ENCODE data around the gene ENPP7.

ENPP7 gene

DNA sequence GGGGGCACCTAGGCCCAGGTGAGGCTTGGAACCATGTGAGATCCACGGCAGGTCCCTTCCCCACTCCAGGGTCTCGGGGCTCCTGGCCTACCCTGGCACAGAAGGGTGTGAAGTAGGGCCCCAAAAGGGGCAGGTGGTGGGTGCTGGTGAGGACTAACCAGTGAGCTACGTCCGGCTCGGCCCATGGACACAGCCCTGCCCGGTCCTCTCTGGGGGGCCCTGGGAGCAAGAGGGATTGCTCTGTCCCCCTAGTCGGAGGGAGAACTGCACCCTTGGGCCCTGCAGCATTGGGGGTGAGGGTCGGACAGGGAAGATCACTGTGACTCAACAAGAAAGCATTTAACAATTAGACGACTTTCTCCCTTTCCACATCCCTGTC, 2.9 kb downstream of the ENPP7 start:
- DNase-seq = no peak

GRCh38 chr17:79735096-79735495, 4.4 kb downstream of the ENPP7 start:
- no peak for DNase-seq

GRCh38 chr17:79737046-79737921, 6.5 kb downstream of the ENPP7 start:
- no peak for DNase-seq

DNA sequence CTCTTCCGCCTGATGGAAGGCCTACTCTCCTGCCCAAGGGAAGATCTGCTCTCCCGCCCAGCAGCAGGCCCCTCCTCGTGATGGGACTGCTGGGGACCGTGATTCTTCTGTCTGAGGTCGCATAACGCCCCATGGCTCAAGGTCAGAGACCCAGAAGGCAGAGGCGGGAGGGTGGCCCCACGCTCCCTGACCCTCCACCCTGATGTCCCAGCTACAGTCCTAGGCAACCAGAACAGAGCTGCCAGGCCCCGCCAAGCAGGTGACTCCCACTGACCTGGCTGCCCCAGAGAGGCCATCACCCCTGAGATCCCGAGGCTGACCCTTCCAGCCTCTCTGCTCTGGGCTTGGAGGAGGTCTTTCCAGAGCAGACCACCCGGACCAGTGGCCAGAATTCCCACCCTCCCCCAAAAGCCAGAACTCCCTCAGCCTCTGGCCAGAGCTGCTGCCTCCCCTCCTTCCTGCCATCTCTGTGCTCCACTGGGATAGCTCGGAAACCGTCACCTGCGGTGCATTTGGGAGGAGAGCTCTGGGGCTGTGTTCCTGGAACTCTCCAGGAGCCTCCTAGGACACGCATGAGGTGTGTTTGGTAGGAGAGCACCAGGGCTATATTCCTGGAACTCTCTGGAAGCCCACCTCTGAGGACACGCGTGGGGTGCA, 7.3 kb downstream of the ENPP7 start:
- no peak for DNase-seq

DNA sequence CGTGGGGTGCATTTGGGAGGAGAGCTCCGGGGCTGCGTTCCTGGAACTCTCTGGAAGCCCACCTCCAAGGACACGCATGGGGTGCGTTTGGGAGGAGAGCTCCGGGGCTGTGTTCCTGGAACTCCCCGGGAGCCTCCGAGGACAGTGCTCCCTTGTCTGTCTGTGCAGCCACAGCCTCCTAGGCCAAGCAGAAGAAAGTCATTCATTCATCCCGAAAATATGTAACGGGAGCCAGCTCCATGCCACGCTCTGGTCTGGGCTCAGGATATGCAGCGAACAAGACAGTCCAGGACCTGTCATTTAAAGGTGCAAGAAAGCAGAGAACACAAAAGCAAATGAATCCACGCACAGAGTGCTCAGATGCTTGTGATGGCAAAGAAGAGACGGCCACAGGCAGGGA, 7.9 kb downstream of the ENPP7 start:
- no peak for DNase-seq

DNA sequence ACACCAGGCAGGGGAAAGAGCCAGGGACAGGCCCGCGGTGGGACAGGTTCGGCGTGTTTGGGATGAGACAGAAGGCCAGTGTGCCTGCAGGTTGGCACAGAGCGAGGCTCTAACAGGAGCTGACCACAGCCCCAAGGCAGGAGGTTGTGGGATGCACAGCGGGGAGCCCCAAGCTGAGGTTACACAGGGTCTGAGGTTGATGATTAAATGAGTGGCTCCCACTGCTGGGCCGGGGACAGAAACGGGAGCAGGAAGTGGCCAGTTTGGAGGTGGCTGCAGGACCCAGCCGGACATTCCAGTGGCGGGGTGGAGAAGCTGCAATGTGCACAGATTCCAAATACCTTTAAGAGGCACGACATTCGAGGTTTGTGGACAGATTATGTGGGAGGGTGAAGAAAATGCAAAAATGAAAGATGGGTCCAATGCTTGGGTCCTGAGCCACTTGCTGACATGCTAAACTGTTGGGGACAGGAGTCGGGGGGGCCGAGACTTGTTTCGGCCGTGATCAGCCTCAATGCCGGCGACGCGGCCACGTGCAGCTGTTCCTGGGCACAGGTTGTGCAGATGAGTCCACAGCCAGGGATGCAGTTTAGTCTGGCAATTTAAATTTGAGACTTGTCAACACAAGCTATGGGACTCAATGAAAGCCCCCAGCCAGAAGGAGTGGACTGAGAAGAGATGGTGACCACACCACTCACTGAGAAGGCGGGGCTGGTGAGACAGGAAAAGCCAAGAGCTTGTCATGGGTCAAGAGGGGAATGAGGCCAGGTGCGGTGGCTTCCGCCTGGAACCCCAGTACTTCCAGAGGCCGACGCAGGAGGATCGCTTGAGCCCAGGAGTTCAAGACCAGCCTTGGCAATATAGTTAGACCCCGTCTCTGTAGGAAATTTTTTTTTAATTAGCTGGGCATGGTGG, 8.7 kb downstream of the ENPP7 start:
- no peak for DNase-seq

DNA sequence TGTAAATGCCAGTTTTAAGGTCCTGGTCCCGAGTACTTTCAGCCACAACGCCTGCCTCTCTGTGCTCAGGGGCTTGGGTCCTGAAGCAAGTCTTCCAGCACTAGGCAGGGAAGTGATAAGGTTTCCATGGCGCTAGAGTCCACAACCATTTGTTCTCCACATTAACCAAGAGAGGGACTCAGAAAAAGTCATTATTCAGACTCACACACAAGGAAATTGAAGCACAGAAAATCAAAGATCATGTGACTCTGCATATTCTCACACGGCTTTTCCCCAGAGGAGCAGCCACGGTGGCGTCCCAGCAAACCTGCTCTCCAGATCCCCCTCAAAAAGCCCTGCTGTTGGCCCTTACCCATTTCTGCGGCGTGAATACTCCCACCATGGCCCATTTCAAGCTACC, 9.7 kb downstream of the ENPP7 start:
- no peak for DNase-seq

DNA sequence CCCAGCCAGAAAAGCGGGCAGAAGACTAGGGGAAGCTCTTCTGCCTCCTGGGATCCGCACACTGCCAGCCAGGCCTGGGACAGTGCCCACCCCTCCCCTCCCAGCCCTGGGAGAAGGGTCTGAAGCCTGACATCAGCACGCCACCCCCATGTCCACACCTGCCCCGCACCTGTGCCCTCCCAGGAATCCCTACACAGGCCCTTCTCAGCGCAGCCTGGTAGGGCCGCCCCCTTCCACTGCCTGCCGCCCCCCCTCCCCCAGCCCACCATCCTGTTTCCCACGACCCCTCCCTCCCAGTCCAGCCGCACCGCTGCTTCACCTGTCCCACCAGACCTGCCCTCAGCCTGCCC, 10.6 kb downstream of the ENPP7 start:
- no peak for DNase-seq

DNA sequence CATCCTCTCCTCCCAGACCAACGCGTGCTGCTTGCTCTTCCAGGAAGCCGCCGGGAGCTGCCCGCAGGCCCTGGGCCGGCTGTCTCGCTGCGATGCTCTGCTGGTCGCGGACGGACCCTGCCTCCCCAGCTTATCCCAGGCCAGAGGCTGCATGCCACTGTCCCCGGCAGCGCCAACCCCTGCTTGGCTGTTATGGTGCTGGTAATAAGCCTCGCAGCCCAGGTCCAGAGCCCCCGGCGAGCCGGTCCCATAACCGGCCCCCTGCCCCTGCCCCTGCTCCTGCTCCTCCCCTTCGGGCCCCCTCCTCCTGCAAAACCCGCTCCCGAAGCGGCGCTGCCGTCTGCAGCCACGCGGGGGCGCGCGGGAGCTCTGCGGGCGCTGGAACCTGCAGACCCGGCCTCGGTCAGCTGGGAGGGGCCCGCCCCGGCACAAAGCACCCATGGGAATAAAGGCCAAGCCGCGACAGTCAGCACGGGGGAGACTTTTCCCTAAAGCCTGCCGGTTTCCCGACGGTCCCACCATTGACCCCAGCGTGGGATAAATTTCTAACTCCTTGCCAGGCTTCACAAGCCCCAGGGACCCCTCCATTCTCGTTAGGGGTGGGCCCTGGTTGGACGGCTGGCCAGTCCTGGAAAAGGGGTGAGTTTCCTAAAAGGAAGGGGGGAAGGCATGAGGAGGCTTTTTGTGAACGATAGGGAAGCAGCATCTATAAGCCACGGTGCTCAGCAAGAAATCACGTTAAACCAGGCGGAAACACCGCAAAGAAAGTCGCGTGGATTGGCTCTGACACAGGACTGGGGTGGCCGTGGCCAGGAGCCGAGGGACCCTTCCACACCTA, 11.2 kb downstream of the ENPP7 start:
- DNase-seq = peak; percentile 82

DNA sequence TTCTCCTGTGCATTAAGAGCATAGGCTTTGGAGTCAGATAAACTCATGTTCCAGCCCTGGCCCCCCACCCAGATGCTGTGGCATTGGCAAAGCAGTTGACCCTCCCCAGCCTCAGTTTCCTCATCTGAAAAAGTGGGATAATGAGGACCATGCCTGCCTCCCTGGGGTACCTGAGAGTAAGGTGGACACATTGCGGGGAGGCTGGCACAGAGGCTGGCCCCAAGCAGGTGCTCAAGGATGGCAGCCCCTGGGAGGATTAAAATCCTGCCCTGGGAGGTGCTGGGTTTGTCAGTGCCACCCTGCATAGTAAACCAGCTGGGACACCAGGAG, 11.8 kb downstream of the ENPP7 start:
- no peak for DNase-seq

DNA sequence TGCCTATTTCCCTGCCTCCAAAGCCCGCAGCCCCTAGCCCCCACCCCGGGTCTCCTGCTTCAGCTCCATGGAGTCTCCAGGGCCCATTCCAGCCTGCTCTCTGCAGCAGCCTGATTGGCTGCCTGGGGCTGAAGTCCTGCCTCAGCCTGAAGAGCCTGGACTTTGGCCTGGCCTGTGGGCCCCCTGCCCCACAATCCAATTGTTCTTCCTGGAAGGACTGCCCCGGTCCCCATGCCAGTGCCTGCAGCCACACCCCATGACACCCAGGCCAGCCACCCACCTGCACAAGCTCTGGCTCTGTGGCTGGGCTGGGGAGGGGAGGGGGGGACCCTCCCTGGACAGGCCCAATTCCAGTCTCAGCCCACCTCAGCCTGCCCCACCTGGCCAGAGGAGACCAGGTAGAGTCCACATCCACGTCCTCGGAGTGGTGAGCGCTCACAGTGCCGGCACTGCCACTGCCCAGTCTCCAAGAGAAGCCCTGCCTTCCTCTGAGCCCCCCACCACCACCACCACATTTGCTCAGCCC, 12.3 kb downstream of the ENPP7 start:
- no peak for DNase-seq

DNA sequence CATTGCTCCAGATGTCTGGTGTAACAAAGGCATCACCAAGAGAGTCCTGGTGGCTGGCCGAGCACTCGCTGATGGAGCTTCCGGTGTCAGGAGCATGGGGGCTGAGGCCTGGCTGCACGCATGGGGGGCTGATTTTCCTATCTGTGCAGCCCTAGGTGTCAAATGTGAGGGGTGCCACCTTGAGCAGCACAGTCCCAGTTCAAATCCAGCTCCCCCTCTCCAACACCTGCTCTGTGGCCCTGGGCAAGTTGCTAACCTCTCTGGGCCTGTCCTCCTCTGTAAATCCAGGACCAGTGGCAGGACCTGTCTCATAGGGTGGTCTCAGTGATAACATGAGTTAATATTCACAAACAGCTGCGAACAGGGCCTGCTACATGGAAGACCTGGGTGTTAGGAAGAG, 12.9 kb downstream of the ENPP7 start:
- no peak for DNase-seq

GRCh38 chr17:79745641-79746105, 14.9 kb downstream of the ENPP7 start:
- no peak for DNase-seq

DNA sequence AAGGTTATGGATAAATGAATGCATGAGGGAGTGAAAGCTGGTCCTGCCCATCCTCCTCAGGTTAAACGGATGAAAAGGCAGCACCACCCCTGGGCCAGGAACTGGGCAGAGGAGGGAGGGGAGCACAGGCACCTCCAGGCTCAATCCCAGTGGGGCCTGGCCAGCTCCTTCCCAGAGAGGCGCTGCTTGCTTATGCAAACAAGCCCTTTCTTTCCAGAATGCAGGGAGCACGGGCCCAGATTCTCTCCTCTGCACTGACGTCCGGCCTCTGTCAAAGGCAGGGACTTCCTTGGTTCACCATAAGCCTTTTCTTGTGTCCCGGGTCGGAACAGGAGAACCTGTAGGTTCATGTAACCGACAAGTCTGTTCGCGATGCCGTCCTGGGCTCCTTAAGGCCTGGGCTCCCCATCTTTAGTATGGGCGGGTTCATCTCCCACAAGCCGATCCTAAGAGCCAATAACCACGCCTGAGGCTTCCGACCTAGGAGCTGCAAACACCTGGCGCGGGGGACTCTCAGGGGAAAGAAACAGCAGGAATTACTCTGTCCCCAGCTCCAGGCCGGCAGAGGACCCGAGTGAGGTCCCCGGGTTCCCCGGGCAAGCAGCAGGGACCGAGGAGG, 16.3 kb downstream of the ENPP7 start:
- DNase-seq = no peak

DNA sequence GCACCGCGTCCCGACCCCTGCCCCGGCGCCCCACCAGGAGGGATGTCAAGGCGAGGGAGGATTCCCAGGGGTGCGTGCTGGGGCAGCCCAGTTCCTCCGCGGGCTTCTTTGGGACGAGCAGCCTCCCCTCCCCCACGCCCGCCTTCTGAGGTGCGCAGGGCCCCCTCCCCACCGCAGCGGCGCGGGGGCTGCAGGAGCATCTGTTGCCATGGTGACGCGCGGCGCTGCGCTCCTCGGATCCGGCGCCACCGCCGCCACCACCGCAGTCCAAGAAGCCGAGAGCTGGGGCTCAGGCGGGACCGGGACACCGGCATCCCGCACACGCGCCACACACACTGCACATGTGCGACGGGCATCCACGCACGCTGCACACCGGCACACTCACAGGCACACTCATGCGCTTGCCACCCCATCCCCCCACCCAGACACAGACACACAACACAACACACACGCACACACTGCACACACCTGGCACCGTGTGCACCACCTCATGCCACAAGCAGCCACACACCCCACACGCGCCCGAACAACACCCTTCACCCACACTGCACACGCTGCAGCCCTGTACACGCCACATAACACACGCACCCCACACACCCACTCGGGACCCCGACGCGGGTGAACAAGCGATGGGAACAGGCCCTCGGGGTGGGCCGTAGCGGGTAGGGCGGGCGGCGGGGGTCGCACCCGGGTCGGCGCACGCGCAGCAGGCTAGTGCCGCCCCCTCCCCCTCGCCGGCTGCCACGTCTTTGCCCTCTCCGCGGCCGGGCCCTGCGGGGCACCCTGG, 17.0 kb downstream of the ENPP7 start:
- peak; percentile 26 for DNase-seq

DNA sequence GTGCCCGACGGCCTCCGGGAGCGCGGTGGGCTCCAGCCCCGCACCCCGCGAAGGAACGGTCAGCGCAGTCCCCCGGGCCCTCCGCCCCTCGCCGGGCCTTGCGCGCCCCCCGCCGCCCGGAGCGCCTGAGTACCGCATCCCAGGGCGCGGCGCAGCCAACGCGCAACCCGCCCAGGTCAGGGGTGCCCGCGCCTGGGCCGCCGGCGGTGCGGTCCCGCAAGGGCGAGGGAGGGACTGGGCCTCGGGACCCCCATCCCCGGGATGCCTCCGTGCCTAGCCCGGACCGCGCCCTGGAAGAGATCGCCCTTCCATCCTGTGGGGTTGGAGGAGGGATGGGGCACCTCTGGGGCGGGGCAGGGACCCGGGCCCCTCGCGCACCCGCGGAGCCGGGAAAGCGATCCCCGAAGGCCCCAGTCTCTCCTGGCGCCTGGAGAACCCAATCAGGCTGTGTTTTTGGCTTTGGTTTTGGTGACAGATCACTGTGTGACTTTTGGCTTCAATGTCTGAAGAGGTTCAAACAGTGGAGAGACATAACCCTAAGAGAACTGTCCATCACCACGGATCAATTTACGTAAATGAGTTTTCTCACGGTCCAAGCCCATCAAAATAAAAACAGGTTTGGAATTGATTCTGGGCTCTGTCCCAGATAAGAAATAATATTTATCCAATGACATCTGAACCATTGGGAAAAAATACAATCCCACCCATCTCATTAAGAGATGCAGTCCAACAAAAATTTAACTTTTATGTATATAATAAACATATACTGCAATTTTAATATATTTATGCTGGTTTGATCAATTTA, 17.8 kb downstream of the ENPP7 start:
- DNase-seq = no peak

GRCh38 chr17:79749156-79749815, 18.5 kb downstream of the ENPP7 start:
- no peak for DNase-seq

DNA sequence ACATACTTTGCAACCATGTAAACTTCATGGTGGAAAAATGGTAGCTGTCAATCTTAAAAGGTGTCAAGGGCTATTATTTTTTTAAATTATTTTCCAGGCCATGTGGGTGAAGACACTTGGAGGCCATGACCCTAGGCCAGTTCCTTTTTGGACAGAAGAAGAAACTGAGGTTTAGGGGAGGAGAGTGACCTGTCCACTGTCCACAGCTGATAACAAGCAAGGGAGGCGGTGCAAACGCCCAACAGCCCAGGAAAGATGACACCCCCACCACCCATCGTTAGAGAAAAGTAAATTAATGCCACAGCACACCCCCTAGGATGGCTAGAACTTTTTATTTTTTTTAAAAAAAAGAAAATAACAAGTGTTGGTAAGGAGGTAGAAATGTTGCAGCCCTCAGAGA, 19.2 kb downstream of the ENPP7 start:
- DNase-seq = no peak

Measured in CD4-positive, alpha-beta T cell treated with Interleukin-17A for 4 hours (primary cell).